Gastroesophageal sphincter (tissue), 4 donors: ENCODE measurements around the gene TMEM178A. TPM values are rescaled to one million over a fixed set of nuclear protein-coding genes. Genes with fewer than 3 reads are reported as not detected.
"Not testable (repeated sequence)": the region's sequence is repeated elsewhere in the genome, so short reads cannot be mapped to it uniquely, and the experiment has no call there.

ENCODE experiments used
- ATAC-seq: fragments of 150-250 bp; one replicate; pipeline ENCODE4 v1.9.1; 2016; ENCODE audit warnings: mild to moderate bottlenecking, moderate library complexity
- H3K27ac ChIP-seq, 4 donors: fragments of 200-600 bp; sonication (generic) in 3 of 4; 1 replicate in 3 of 4; 2 replicates in 1 of 4; pipeline ENCODE4 v1.5.1; 2016 to 2019
- H3K27me3 ChIP-seq: fragments of 200-600 bp; sonication (generic); one replicate; pipeline ENCODE4 v1.5.1; 2019
- H3K36me3 ChIP-seq, 2 donors: fragments of 200-600 bp; sonication (generic); one replicate each; pipeline ENCODE4 v1.5.1; 2019; ENCODE audit warnings: control low read depth in 1 of 2
- H3K4me1 ChIP-seq, 3 donors: fragments of 200-600 bp; sonication (generic); 1 replicate in 2 of 3; 2 replicates in 1 of 3; pipeline ENCODE4 v1.5.1; 2016 to 2019; ENCODE audit warnings: control low read depth in 2 of 3
- H3K4me3 ChIP-seq, 2 donors: fragments of 200-600 bp; sonication (generic); one replicate each; pipeline ENCODE4 v1.5.1; 2019; ENCODE audit warnings: mild to moderate bottlenecking in 1 of 2, moderate library complexity in 1 of 2
- H3K9me3 ChIP-seq, 3 donors: fragments of 200-600 bp; sonication (generic); one replicate each; pipeline ENCODE4 v1.5.1; 2017 to 2019; ENCODE audit warnings: control low read depth in 2 of 3
- EP300 ChIP-seq: sonication (generic); formaldehyde crosslinking; IDR thresholded peaks from one replicate; pipeline ENCODE4 v1.6.1; 2017; ENCODE audit warnings: antibody characterized with exemption, mild to moderate bottlenecking
- POLR2A ChIP-seq, 2 donors: fragments of 450-650 bp; IDR thresholded peaks; one replicate each; pipeline ENCODE4 v1.6.1; 2017; ENCODE audit warnings: antibody characterized with exemption in 2 of 2, mild to moderate bottlenecking in 2 of 2, moderate library complexity in 1 of 2
- POLR2AphosphoS5 ChIP-seq: sonication (generic); formaldehyde crosslinking; IDR thresholded peaks from one replicate; pipeline ENCODE4 v1.6.1; 2017; ENCODE audit warnings: antibody characterized with exemption
- WGBS, 2 donors: methylation state at CpG; one replicate each; pipeline ENCODE4 v1.1.5; 2018; ENCODE audit warnings: low coverage in 1 of 2; 5-methylcytosine and 5-hydroxymethylcytosine counted together
- total RNA-seq, 4 donors: library from RNA; depleted of rRNA; stranded (reverse); fragments of >200 nt; gene quantifications; one replicate each; pipeline ENCODE4 v1.1.0, GENCODE V29; 2016
- TF ChIP-seq, protein P1 (sequence below), 4 experiments: fragments of 200-600 bp in 2 of 4; fragments of 450-650 bp in 2 of 4; sonication (generic) in 1 of 4; IDR thresholded peaks; one replicate each; pipeline ENCODE4 v1.5.1; 2017 to 2019; ENCODE audit warnings: antibody characterized with exemption in 4 of 4, mild to moderate bottlenecking in 2 of 4, moderate library complexity in 2 of 4

TMEM178A gene
- total RNA-seq, 4 donors from 2014 or later = 3.4 to 14.6 (median 4.8) TPM

DNA sequence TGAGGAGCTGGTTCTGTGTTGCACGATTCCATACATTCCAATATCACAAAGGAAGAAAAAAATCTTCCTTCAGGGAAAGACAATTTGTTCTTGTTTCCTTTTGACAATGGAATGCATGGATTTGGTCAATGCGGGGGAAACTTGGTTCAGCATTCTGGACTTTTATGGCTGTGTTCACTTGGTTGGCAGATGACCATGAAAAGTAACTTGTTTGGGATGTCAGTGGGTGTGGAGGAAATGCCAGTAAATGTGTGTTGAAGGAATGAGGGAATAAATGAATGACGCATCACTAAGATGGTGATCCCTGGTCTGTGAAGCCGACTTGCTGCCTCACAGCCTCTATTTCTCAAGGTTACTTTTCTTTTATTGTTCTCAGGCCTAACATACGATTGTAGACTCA is 59.7 kb downstream of the TMEM178A start:
- Histone ChIP-seq H3K9me3 (no peaks in the 10 kb centered on the region), H3K36me3 (peaks cover 0 to 3% of the 10 kb centered on the region in 2 donors), H3K4me3 (no peak overlapping the region), H3K4me1 (peaks cover 0 to 10% (median 0%) of the 10 kb centered on the region in 3 donors), H3K27ac (no peak overlapping the region), H3K27me3 (no peaks in the 10 kb centered on the region)
- 82 to 93% methylated on average over 5 of the region's 5 CpGs for WGBS, 2 donors
- no peak for TF ChIP-seq POLR2A (IDR thresholded peaks at IDR 0.05)
- no peak for TF ChIP-seq POLR2AphosphoS5
- TF ChIP-seq, protein P1, sequence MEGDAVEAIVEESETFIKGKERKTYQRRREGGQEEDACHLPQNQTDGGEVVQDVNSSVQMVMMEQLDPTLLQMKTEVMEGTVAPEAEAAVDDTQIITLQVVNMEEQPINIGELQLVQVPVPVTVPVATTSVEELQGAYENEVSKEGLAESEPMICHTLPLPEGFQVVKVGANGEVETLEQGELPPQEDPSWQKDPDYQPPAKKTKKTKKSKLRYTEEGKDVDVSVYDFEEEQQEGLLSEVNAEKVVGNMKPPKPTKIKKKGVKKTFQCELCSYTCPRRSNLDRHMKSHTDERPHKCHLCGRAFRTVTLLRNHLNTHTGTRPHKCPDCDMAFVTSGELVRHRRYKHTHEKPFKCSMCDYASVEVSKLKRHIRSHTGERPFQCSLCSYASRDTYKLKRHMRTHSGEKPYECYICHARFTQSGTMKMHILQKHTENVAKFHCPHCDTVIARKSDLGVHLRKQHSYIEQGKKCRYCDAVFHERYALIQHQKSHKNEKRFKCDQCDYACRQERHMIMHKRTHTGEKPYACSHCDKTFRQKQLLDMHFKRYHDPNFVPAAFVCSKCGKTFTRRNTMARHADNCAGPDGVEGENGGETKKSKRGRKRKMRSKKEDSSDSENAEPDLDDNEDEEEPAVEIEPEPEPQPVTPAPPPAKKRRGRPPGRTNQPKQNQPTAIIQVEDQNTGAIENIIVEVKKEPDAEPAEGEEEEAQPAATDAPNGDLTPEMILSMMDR (IDR thresholded peaks at IDR 0.05) = no peak
- no peak for TF ChIP-seq EP300
- ATAC-seq = no peak

DNA sequence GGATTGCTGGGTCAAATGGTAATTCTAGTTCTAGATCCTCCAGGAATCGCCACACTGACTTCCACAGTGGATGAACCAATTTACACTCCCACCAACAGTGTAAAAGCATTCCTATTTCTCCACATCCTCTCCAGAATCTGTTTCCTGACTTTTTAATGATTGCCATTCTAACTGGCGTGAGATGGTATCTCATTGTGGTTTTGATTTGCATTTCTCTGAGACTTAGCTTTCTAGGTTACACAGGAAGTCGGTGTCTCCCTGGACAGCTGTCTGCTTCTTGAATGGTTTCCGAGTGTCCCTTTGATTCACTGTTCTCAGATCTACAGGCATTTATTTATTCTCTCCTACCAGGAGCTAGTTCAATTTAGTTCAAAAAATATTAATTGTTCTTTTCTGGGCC is 62.4 kb downstream of the TMEM178A start:
- not testable (repeated sequence) for ATAC-seq
- peaks cover 0 to 21% of the 10 kb centered on the region in 2 donors for H3K36me3 ChIP-seq
- WGBS, 2 donors = 86 to 96% methylated on average over 4 of the region's 4 CpGs

DNA sequence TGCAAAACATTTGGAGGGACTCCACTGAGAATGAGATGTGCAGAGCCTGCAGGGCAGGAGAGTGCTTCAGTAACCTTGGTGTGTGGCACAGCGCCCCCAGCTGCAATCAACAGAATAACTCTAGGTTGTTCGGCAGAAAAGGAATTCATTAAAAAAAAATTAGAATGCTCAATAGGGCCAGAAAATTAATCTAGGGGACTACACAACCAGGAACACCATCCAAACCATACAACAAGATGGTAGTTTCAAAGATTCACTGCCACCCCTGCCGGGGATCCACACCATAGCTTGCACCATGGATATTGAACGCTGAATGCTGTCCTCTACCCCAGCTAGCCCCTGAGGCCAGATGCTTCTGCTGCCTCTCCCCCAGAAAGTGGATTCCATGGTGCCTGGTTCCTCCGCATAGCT is 63.2 kb downstream of the TMEM178A start:
- no peak for ATAC-seq
- Histone ChIP-seq H3K4me1 (peaks cover 0 to 5% (median 0%) of the 10 kb centered on the region in 3 donors), H3K9me3 (no peaks in the 10 kb centered on the region), H3K36me3 (peaks cover 0 to 28% of the 10 kb centered on the region in 2 donors), H3K27me3 (no peaks in the 10 kb centered on the region), H3K27ac (no peak overlapping the region), H3K4me3 (no peak overlapping the region)
- TF ChIP-seq, protein P1 (IDR thresholded peaks at IDR 0.05) = peak in 3 of 4 experiments; percentile 16 to 46 (median 19)
- TF ChIP-seq EP300 (no peak), POLR2AphosphoS5 (no peak)
- 57 to 69% methylated on average over 4 to 5 of the region's 5 CpGs for WGBS, 2 donors

More for the DNA sequence above, 62.4 kb downstream of the TMEM178A start:
- H3K27ac ChIP-seq, H3K27me3 ChIP-seq, H3K9me3 ChIP-seq, H3K4me3 ChIP-seq: not testable (repeated sequence)
- peaks cover 0 to 10% (median 0%) of the 10 kb centered on the region in 3 donors for H3K4me1 ChIP-seq

DNA sequence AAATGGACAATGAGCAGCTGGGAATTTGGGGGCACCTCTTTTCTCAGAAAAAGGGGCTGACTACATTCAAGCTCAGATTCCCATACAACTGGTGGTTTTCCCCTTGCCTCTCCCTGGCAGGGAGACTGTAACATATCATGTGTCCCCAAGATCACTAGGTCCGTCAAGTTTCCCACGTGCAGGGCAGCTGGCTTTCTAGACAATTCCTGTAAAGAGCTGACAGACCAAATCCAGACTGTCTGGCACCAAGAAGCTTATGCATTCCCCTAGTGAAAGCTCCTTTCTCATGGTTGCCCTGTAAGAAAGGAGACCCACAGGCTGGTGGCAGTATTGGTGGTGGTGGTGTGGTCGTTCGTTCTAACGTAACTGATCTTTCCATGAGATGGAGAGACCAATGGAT is 64.6 kb downstream of the TMEM178A start:
- WGBS, 2 donors = 83% methylated on average over 2 to 3 of the region's 5 CpGs
- H3K4me3 ChIP-seq = no peak overlapping the region

DNA sequence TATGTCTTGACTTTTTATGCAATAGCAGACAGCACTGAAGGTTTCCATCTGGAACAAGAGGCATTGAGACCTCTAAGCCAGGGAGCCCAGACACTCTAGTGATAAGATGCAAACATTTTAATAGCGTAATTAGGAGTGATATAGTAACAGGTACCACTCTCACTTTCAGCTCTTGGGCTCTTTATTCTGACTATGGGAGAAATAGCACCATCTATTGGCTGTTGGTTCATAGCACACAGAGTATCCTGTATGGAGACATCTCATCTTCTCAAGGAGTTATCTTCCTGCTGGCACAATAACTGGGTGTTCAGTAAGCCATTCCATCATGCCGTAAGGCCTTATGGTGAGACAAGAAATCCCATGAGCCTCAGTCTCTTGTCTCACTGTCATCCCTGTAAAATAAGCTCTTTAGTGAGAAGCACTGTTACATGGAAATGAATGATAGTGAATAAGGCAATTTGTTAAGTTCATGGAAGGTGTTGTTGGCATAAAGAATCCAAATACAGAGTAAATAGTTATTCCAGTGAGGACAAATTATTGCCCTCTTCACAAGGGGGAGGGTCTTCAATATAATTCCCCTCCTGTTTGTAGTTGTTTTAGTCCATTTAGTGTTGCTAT is 65.1 kb downstream of the TMEM178A start:
- Histone ChIP-seq H3K36me3 (peaks cover 0 to 41% of the 10 kb centered on the region in 2 donors), H3K4me3 (no peak overlapping the region), H3K9me3 (no peaks in the 10 kb centered on the region), H3K4me1 (peaks cover 0 to 5% (median 0%) of the 10 kb centered on the region in 3 donors), H3K27me3 (no peaks in the 10 kb centered on the region), H3K27ac (no peak overlapping the region)
- no peak for ATAC-seq
- 86 to 90% methylated on average over 1 to 2 of the region's 2 CpGs for WGBS, 2 donors
- TF ChIP-seq, protein P1 (IDR thresholded peaks at IDR 0.05) = peak in 1 of 4 experiments; percentile 39
- no peak for TF ChIP-seq EP300

More for the DNA sequence above, 64.6 kb downstream of the TMEM178A start:
- TF ChIP-seq, protein P1 (IDR thresholded peaks at IDR 0.05) = no peak
- TF ChIP-seq POLR2AphosphoS5 (no peak), POLR2A (IDR thresholded peaks at IDR 0.05) (no peak)
- no peak overlapping the region for H3K27ac ChIP-seq
- H3K27me3 ChIP-seq = no peaks in the 10 kb centered on the region
- H3K9me3 ChIP-seq = no peaks in the 10 kb centered on the region
- peaks cover 0 to 5% (median 0%) of the 10 kb centered on the region in 3 donors for H3K4me1 ChIP-seq
- H3K36me3 ChIP-seq = peaks cover 0 to 36% of the 10 kb centered on the region in 2 donors
- no peak for ATAC-seq
